ENCODE results near the gene LENG1.

The LENG1 gene

GRCh38 chr19:54109651-54110050 lies 49.9 kb downstream of the LENG1 start:
- DNase-seq (ENCODE audit: low read depth in 2 of 2): no peak

GRCh38 chr19:54108496-54108895 lies 51.0 kb downstream of the LENG1 start:
- no peak for DNase-seq (ENCODE audit: low read depth in 2 of 2)

GRCh38 chr19:54107876-54108490 lies 51.5 kb downstream of the LENG1 start:
- no peak for DNase-seq (ENCODE audit: low read depth in 2 of 2)

- DNase-seq (ENCODE audit: low read depth in 2 of 2): no peak
Observed at GRCh38 chr19:54106716-54107115, 52.8 kb downstream of the LENG1 start.

GRCh38 chr19:54105796-54106195 lies 53.7 kb downstream of the LENG1 start:
- no peak for DNase-seq (ENCODE audit: low read depth in 2 of 2)

Data from activated CD8-positive, alpha-beta memory T cell treated with anti-CD3 and anti-CD28 coated beads for 4 hours (primary cell).